Endodermal cell (in vitro differentiated cells): ENCODE data around the gene HTD2. TPM values are rescaled to one million over a fixed set of nuclear protein-coding genes. Genes with fewer than 3 reads are reported as not detected.

Experiments
- DNase-seq: peaks from one replicate; pipeline ENCODE4 v3.0.0-alpha.2; 2017
- H3K27ac ChIP-seq: 2 replicates; pipeline ENCODE4 v1.5.1; 2013; ENCODE audit warnings: mild to moderate bottlenecking, low read depth, low read length, moderate library complexity
- H3K27me3 ChIP-seq: 2 replicates; pipeline ENCODE4 v1.6.1; 2013; ENCODE audit warnings: mild to moderate bottlenecking, low read length, moderate library complexity; ENCODE audit not compliant: insufficient read depth, control insufficient read depth, poor library complexity, severe bottlenecking
- H3K36me3 ChIP-seq: 2 replicates; pipeline ENCODE4 v1.7.0; 2013; ENCODE audit warnings: mild to moderate bottlenecking, low read length, moderate library complexity; ENCODE audit not compliant: control insufficient read depth, insufficient read depth
- H3K4me1 ChIP-seq: one replicate; pipeline ENCODE4 v1.7.0; 2013; ENCODE audit warnings: low read length; ENCODE audit not compliant: control insufficient read depth, insufficient read depth
- H3K4me3 ChIP-seq: 2 replicates; pipeline ENCODE4 v1.5.1; 2013; ENCODE audit warnings: mild to moderate bottlenecking, low read length, moderate library complexity
- H3K9ac ChIP-seq: 2 replicates; pipeline ENCODE4 v1.6.1; 2013; ENCODE audit warnings: mild to moderate bottlenecking, low read length, moderate library complexity; ENCODE audit not compliant: poor library complexity, severe bottlenecking; ENCODE audit errors: extremely low read depth
- H3K9me3 ChIP-seq: 2 replicates; pipeline ENCODE4 v1.6.1; 2013; ENCODE audit warnings: mild to moderate bottlenecking, low read length, moderate library complexity; ENCODE audit not compliant: control insufficient read depth
- H3K27ac Mint-ChIP-seq: 2 replicates; pipeline ENCODE4 v1.8.0; 2020; ENCODE audit warnings: mixed read lengths
- H3K27me3 Mint-ChIP-seq: 2 replicates; pipeline ENCODE4 v1.8.0; 2021; ENCODE audit warnings: mild to moderate bottlenecking, mixed read lengths; ENCODE audit not compliant: insufficient read depth
- H3K36me3 Mint-ChIP-seq: 2 replicates; pipeline ENCODE4 v1.8.0; 2020; ENCODE audit warnings: low read depth, mixed read lengths
- H3K4me1 Mint-ChIP-seq: 2 replicates; pipeline ENCODE4 v1.8.0; 2020; ENCODE audit warnings: mixed read lengths
- H3K4me3 Mint-ChIP-seq: 2 replicates; pipeline ENCODE4 v1.8.0; 2020; ENCODE audit warnings: mild to moderate bottlenecking, moderate library complexity, mixed read lengths
- H3K9me3 Mint-ChIP-seq: 2 replicates; pipeline ENCODE4 v1.8.0; 2020; ENCODE audit warnings: mild to moderate bottlenecking, mixed read lengths
- whole genome bisulfite sequencing, 2 experiments: methylation state at CpG; one replicate each; pipeline versions ENCODE4 v1.1.5 to v1.1.7; 2013; ENCODE audit warnings: missing lambda C conversion rate in 2 of 2, mixed read lengths in 1 of 2; ENCODE audit not compliant: insufficient coverage in 1 of 2, insufficient read length in 1 of 2; 5-methylcytosine and 5-hydroxymethylcytosine counted together
- total RNA-seq, 2 donors: library from RNA; stranded (reverse); fragmentation: NEBNext Ultra II Directional in 1 of 2; extraction: Animal tissue kit (Norgen Biotek cat#: 25700) in 1 of 2; gene quantifications; 2 replicates in 1 of 2; 3 replicates in 1 of 2; pipeline ENCODE4 v1.2.1, GENCODE V29; 2021
- TF ChIP-seq, protein P1 (sequence below): fragments of 200-600 bp; sonication (generic); conservative IDR thresholded peaks from 2 replicates; pipeline ENCODE4 v1.5.0; 2021; ENCODE audit warnings: antibody characterized with exemption, mild to moderate bottlenecking

The HTD2 gene
- total RNA-seq, 2 donors from 2014 or later = 10.5 to 13.7 TPM

DNA sequence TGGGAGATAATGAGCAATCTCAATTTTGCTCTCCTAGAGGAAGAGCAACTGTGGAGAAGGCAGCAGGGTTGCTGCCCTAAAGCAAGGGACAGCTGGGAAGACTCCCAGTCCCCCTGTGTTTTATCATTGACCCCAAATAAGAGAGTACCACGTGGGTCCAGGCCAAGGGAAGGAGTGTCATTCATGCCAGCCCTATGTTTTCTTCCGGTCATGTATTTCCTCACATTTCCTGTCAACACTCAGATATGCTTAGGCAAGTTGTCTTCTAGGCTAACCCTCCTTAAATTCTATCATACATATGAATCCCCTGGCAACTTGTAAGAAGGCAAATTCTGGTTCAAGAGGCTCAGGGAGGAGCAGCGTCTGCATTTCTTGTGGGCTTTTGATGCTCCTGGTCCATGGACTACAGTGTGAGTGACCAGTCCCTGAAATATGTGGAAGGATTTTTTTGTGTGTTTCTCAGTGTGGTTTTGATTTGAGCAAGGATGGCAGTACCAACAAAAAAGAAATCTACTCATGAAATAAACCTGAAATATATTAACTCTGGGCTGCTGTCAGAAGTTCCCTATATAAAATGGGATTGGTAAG is 32.2 kb upstream of the HTD2 start:
- Histone ChIP-seq H3K27ac (no peak overlapping the region), H3K9ac (no peak overlapping the region), H3K27me3 (no peaks in the 10 kb centered on the region), H3K4me1 (no peaks in the 10 kb centered on the region), H3K36me3 (peaks cover 4% of the 10 kb centered on the region), H3K4me3 (no peak overlapping the region), H3K9me3 (no peaks in the 10 kb centered on the region)
- Mint-ChIP-seq H3K4me3 (no peak overlapping the region), H3K27me3 (no peaks in the 10 kb centered on the region), H3K27ac (no peak overlapping the region), H3K9me3 (peaks cover 14% of the 10 kb centered on the region), H3K4me1 (no peaks in the 10 kb centered on the region), H3K36me3 (peaks cover 61% of the 10 kb centered on the region)
- WGBS, 2 experiments = 87% methylated on average over 3 of the region's 3 CpGs
- TF ChIP-seq, protein P1, sequence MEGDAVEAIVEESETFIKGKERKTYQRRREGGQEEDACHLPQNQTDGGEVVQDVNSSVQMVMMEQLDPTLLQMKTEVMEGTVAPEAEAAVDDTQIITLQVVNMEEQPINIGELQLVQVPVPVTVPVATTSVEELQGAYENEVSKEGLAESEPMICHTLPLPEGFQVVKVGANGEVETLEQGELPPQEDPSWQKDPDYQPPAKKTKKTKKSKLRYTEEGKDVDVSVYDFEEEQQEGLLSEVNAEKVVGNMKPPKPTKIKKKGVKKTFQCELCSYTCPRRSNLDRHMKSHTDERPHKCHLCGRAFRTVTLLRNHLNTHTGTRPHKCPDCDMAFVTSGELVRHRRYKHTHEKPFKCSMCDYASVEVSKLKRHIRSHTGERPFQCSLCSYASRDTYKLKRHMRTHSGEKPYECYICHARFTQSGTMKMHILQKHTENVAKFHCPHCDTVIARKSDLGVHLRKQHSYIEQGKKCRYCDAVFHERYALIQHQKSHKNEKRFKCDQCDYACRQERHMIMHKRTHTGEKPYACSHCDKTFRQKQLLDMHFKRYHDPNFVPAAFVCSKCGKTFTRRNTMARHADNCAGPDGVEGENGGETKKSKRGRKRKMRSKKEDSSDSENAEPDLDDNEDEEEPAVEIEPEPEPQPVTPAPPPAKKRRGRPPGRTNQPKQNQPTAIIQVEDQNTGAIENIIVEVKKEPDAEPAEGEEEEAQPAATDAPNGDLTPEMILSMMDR = no peak
- DNase-seq = no peak

DNA sequence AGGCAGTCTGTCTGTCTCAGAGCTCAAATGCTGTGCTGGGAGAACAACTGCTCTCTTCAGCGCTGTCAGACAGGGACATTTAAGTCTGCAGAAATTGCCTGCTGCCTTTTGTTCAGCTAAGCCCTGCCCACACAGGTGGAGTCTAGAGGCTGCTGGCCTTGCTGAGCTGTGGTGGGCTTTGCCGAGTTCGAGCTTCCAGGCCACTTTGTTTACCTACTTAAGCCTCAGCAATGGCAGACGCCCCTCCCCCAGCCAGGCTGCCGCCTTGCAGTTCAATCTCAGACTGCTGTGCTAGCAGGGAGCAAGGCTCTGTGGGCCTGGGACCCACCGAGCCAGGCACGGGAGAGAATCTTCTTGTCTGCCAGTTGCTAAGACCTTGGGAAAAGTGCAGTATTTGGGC is 25.3 kb upstream of the HTD2 start:
- H3K9me3 Mint-ChIP-seq = peaks cover 28% of the 10 kb centered on the region
- 78 to 82% methylated on average over 7 of the region's 7 CpGs for WGBS, 2 experiments
- Histone ChIP-seq H3K27ac (no peak overlapping the region), H3K9me3 (peaks cover 5% of the 10 kb centered on the region), H3K4me3 (no peak overlapping the region), H3K36me3 (peaks cover 6% of the 10 kb centered on the region), H3K9ac (no peak overlapping the region), H3K27me3 (no peaks in the 10 kb centered on the region), H3K4me1 (no peaks in the 10 kb centered on the region)
- no peaks in the 10 kb centered on the region for H3K27me3 Mint-ChIP-seq
- H3K27ac Mint-ChIP-seq = no peak overlapping the region
- DNase-seq = no peak
- H3K4me3 Mint-ChIP-seq = no peak overlapping the region
- TF ChIP-seq, protein P1 = no peak
- peaks cover 80% of the 10 kb centered on the region for H3K36me3 Mint-ChIP-seq
- no peaks in the 10 kb centered on the region for H3K4me1 Mint-ChIP-seq

DNA sequence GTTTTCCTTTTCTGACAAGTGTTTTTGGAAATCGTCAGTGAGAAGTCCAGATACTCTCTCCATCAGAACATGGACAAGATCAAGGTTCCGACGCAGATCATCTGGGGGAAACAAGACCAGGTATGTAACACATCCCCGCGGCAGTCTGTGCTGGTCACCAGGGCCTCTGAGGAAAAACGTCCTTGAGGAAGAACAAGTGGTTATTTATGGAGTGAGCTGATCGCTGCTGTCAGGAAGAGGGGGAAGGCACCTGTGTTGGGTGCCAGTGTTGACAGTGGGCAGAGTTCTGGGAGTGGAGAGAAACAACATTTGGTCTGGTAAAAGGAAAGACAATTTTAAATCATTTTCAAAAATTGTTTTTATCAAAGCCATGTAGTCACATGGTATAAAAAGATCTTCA is 21.0 kb upstream of the HTD2 start:
- Histone ChIP-seq H3K27ac (no peak overlapping the region), H3K9ac (no peak overlapping the region), H3K4me3 (no peak overlapping the region), H3K36me3 (peaks cover 6% of the 10 kb centered on the region), H3K9me3 (peaks cover 5% of the 10 kb centered on the region), H3K27me3 (no peaks in the 10 kb centered on the region), H3K4me1 (no peaks in the 10 kb centered on the region)
- no peaks in the 10 kb centered on the region for H3K27me3 Mint-ChIP-seq
- no peak for DNase-seq
- peaks cover 60% of the 10 kb centered on the region for H3K36me3 Mint-ChIP-seq
- no peaks in the 10 kb centered on the region for H3K4me1 Mint-ChIP-seq
- no peak overlapping the region for H3K4me3 Mint-ChIP-seq
- TF ChIP-seq, protein P1 = no peak
- H3K27ac Mint-ChIP-seq = no peak overlapping the region
- 89 to 92% methylated on average over 5 to 7 of the region's 7 CpGs for WGBS, 2 experiments
- peaks cover 22% of the 10 kb centered on the region for H3K9me3 Mint-ChIP-seq
